Thymus (tissue), 11 donors: Measurements from ENCODE around the gene NKIRAS1. TPM values are rescaled to one million over a fixed set of nuclear protein-coding genes. Genes with fewer than 3 reads are reported as not detected.
"Not testable (repeated sequence)": the region's sequence is repeated elsewhere in the genome, so short reads cannot be mapped to it uniquely, and the experiment has no call there.

Experiments
- DNase-seq, 9 donors: peaks; one replicate each; pipeline ENCODE4 v3.0.0-alpha.2; 2013; ENCODE audit warnings: low spot score in 9 of 9, low read depth in 6 of 9, missing footprints in 1 of 9
- H3K27ac ChIP-seq, 2 donors: one replicate each; pipeline ENCODE4 v1.5.1; 2013; ENCODE audit warnings: control low read depth in 1 of 2, low read depth in 1 of 2, low read length in 1 of 2, mild to moderate bottlenecking in 1 of 2, moderate library complexity in 1 of 2
- H3K27me3 ChIP-seq, 2 donors: one replicate each; pipeline ENCODE4 v1.5.1; 2013; ENCODE audit warnings: low read length in 1 of 2; ENCODE audit not compliant: control insufficient read depth in 2 of 2, insufficient read depth in 1 of 2
- H3K36me3 ChIP-seq, 2 donors: one replicate each; pipeline ENCODE4 v1.5.1; 2013; ENCODE audit warnings: low read length in 1 of 2, mild to moderate bottlenecking in 1 of 2, moderate library complexity in 1 of 2; ENCODE audit not compliant: control insufficient read depth in 2 of 2, insufficient read depth in 2 of 2
- H3K4me1 ChIP-seq, 2 donors: one replicate each; pipeline ENCODE4 v1.5.1; 2013; ENCODE audit warnings: low read length in 2 of 2; ENCODE audit not compliant: control insufficient read depth in 2 of 2, insufficient read depth in 2 of 2
- H3K4me3 ChIP-seq, 2 donors: one replicate each; pipeline ENCODE4 v1.5.1; 2013; ENCODE audit warnings: low read length in 2 of 2, control low read depth in 1 of 2, mild to moderate bottlenecking in 1 of 2
- H3K9me3 ChIP-seq, 2 donors: one replicate each; pipeline ENCODE4 v1.5.1; 2013; ENCODE audit warnings: low read length in 1 of 2, mild to moderate bottlenecking in 1 of 2; ENCODE audit not compliant: control insufficient read depth in 2 of 2, insufficient read depth in 1 of 2
- WGBS: extraction: QIAGEN DNeasy Blood & Tissue Kit; methylation state at CpG from one replicate; pipeline ENCODE4 v1.1.7; 2013; 5-methylcytosine and 5-hydroxymethylcytosine counted together
- polyA plus RNA-seq: library from polyadenylated mRNA; stranded (reverse); fragments of 200-250 nt; gene quantifications from one replicate; pipeline ENCODE4 v1.2.3, GENCODE V29; 2013
- total RNA-seq: library from RNA; stranded (reverse); fragments of 120-200 nt; gene quantifications from one replicate; pipeline ENCODE4 v1.2.4, GENCODE V29; 2013
- donor health status: healthy.

The NKIRAS1 gene
- total and polyA plus RNA-seq, 2 donors: 5.3 to 9.7 TPM

GRCh38 chr3:23928524-23928923 lies 11.7 kb upstream of the NKIRAS1 start:
- H3K36me3 ChIP-seq: no peaks in the 10 kb centered on the region
- no peak overlapping the region for H3K4me3 ChIP-seq
- 36% methylated on average over 8 of the region's 8 CpGs for WGBS
- no peaks in the 10 kb centered on the region for H3K9me3 ChIP-seq
- peaks cover 0 to 4% of the 10 kb centered on the region in 2 donors for H3K4me1 ChIP-seq
- no peaks in the 10 kb centered on the region for H3K27me3 ChIP-seq
- H3K27ac ChIP-seq: no peak overlapping the region
- no peak for DNase-seq

GRCh38 chr3:23926736-23927135 lies 9.9 kb upstream of the NKIRAS1 start:
- H3K4me1 ChIP-seq: peaks cover 0 to 4% of the 10 kb centered on the region in 2 donors
- WGBS: 97% methylated on average over 3 of the region's 3 CpGs
- no peak overlapping the region for H3K4me3 ChIP-seq
- no peaks in the 10 kb centered on the region for H3K27me3 ChIP-seq
- no peak for DNase-seq
- H3K27ac ChIP-seq: no peak overlapping the region
- peaks cover 3% of the 10 kb centered on the region in 2 donors for H3K36me3 ChIP-seq
- H3K9me3 ChIP-seq: no peaks in the 10 kb centered on the region

GRCh38 chr3:23926246-23926645 lies 9.5 kb upstream of the NKIRAS1 start:
- WGBS: 95% methylated on average over 7 of the region's 7 CpGs
- no peak for DNase-seq
- peaks cover 5 to 6% of the 10 kb centered on the region in 2 donors for H3K36me3 ChIP-seq
- H3K4me1 ChIP-seq: peaks cover 0 to 4% of the 10 kb centered on the region in 2 donors
- H3K4me3 ChIP-seq: no peak overlapping the region
- H3K27ac ChIP-seq: no peak overlapping the region
- H3K27me3 ChIP-seq: no peaks in the 10 kb centered on the region
- H3K9me3 ChIP-seq: no peaks in the 10 kb centered on the region

- Histone ChIP-seq H3K9me3 (no peaks in the 10 kb centered on the region), H3K36me3 (peaks cover 20 to 25% of the 10 kb centered on the region in 2 donors), H3K27ac (no peak overlapping the region), H3K27me3 (no peaks in the 10 kb centered on the region), H3K4me1 (peaks cover 0 to 6% of the 10 kb centered on the region in 2 donors), H3K4me3 (no peak overlapping the region)
- 96% methylated on average over 2 of the region's 2 CpGs for WGBS
- DNase-seq: no peak
These were observed 7.0 kb upstream of the NKIRAS1 start for GRCh38 chr3:23923786-23924185.

- no peak for DNase-seq
- WGBS: 97% methylated on average over 3 of the region's 3 CpGs
- H3K27ac ChIP-seq: no peak overlapping the region
- peaks cover 4 to 11% of the 10 kb centered on the region in 2 donors for H3K4me1 ChIP-seq
- H3K4me3 ChIP-seq: no peak overlapping the region
- H3K27me3 ChIP-seq: peaks cover 5 to 7% of the 10 kb centered on the region in 2 donors
- H3K9me3 ChIP-seq: peaks cover 0 to 3% of the 10 kb centered on the region in 2 donors
- peaks cover 24 to 34% of the 10 kb centered on the region in 2 donors for H3K36me3 ChIP-seq
These were observed 4.3 kb upstream of the NKIRAS1 start for GRCh38 chr3:23921052-23921511.

GRCh38 chr3:23920151-23920655 lies 3.4 kb upstream of the NKIRAS1 start:
- no peak overlapping the region for H3K4me3 ChIP-seq
- H3K36me3 ChIP-seq: peaks cover 24 to 34% of the 10 kb centered on the region in 2 donors

GRCh38 chr3:23919628-23920027 lies 2.8 kb upstream of the NKIRAS1 start:
- Histone ChIP-seq H3K27ac (no peak overlapping the region), H3K27me3 (peaks cover 17 to 18% of the 10 kb centered on the region in 2 donors), H3K9me3 (peaks cover 0 to 3% of the 10 kb centered on the region in 2 donors), H3K36me3 (peaks cover 24 to 34% of the 10 kb centered on the region in 2 donors), H3K4me3 (no peak overlapping the region), H3K4me1 (peaks cover 4 to 17% of the 10 kb centered on the region in 2 donors)
- DNase-seq: no peak
- 93% methylated on average over 2 of the region's 2 CpGs for WGBS

More at GRCh38 chr3:23920151-23920655, 3.4 kb upstream of the NKIRAS1 start:
- peaks cover 0 to 3% of the 10 kb centered on the region in 2 donors for H3K9me3 ChIP-seq
- H3K27me3 ChIP-seq: peaks cover 12 to 16% of the 10 kb centered on the region in 2 donors
- peaks cover 4 to 17% of the 10 kb centered on the region in 2 donors for H3K4me1 ChIP-seq
- WGBS: 97% methylated on average over 5 of the region's 5 CpGs
- no peak for DNase-seq
- H3K27ac ChIP-seq: no peak overlapping the region

- Histone ChIP-seq H3K27me3 (peaks cover 18 to 20% of the 10 kb centered on the region in 2 donors), H3K36me3 (peaks cover 24 to 34% of the 10 kb centered on the region in 2 donors), H3K4me3 (peak overlapping the region; percentile 85 to 98), H3K4me1 (peaks cover 4 to 17% of the 10 kb centered on the region in 2 donors), H3K27ac (peak overlapping the region in 1 of 2 donors; percentile 98)
- not testable (repeated sequence) for H3K9me3 ChIP-seq, DNase-seq
- 51% methylated on average over 12 of the region's 12 CpGs for WGBS
These were observed 1.5 kb upstream of the NKIRAS1 start for GRCh38 chr3:23918331-23918730.

- peak overlapping the region; percentile 85 to 98 for H3K4me3 ChIP-seq
- H3K27ac ChIP-seq: peak overlapping the region; percentile 98 to 99
- DNase-seq: peak in 4 of 9 donors; percentile 42 to 86 (median 74)
- peaks cover 4 to 17% of the 10 kb centered on the region in 2 donors for H3K4me1 ChIP-seq
- WGBS: 1% methylated on average over 20 of the region's 21 CpGs
- peaks cover 18 to 20% of the 10 kb centered on the region in 2 donors for H3K27me3 ChIP-seq
- peaks cover 24 to 34% of the 10 kb centered on the region in 2 donors for H3K36me3 ChIP-seq
- not testable (repeated sequence) for H3K9me3 ChIP-seq
These were observed 1.0 kb upstream of the NKIRAS1 start for GRCh38 chr3:23917679-23918303.
